HCT116 (cell line): ENCODE data around the gene SDR42E2. TPM values are rescaled to one million over a fixed set of nuclear protein-coding genes. Genes with fewer than 3 reads are reported as not detected.

Experiments
- ATAC-seq: fragments of 200-7000 bp; cut with Tn5 transposase; 2 replicates; pipeline ENCODE4 v1.9.1; 2020; ENCODE audit warnings: mild to moderate bottlenecking, moderate library complexity
- BruUV-seq: library from RNA; stranded (reverse); fragments of 400-500 nt; replicated peaks from 2 replicates; lab custom pipeline; 2021; lab: Mats Ljungman, UMichigan
- CTCF ChIA-PET: fragments of 300-600 bp; sonication (Branson Sonifier 250); formaldehyde crosslinking; loops from one replicate; lab custom pipeline; 2021; ENCODE audit warnings: antibody characterized with exemption; lab: Charles Lee
- POLR2A ChIA-PET: fragments of 300-600, 350-600 bp; sonication (Branson Sonifier 250); formaldehyde crosslinking; loops from one replicate; lab custom pipeline; 2021; ENCODE audit warnings: antibody characterized with exemption; lab: Charles Lee
- RAD21 ChIA-PET, 2 experiments: fragments of 300-600 bp; sonication (Branson Sonifier 250); formaldehyde crosslinking; loops; one replicate each; lab custom pipeline; 2023; ENCODE audit warnings: low total read pairs in 2 of 2; ENCODE audit not compliant: uncharacterized antibody in 2 of 2, unreplicated experiment in 2 of 2, low non-redundant PET in 1 of 2; lab: Charles Lee
- DNase-seq: peaks from one replicate; pipeline ENCODE4 v3.0.0-alpha.2; 2010; ENCODE audit warnings: low read depth, low spot score
- H2AFZ ChIP-seq: fragments of 200-600 bp; shearing (Covaris generic), sonication (generic); 2 replicates; pipeline ENCODE4 v1.6.1; 2017; ENCODE audit warnings: low read depth, mixed run types, mixed read lengths, antibody characterized with exemption, low read length; ENCODE audit not compliant: poor library complexity, severe bottlenecking
- H3K27ac ChIP-seq: 2 replicates; pipeline ENCODE4 v1.5.1; 2012; ENCODE audit warnings: low read depth, low read length
- H3K27me3 ChIP-seq: fragments of 200-600 bp; sonication (generic); 2 replicates; pipeline ENCODE4 v1.6.1; 2016; ENCODE audit warnings: mixed run types, low read length, mixed read lengths; ENCODE audit not compliant: insufficient read depth
- H3K36me3 ChIP-seq, 2 experiments: fragments of 200-500 bp in 1 of 2; fragments of 200-600 bp in 1 of 2; sonication (Bioruptor generic) in 1 of 2; sonication (generic) in 1 of 2; 2 replicates each; pipeline versions ENCODE4 v1.5.1 to v1.6.1; 2014 to 2016; ENCODE audit warnings: low read length in 2 of 2, inconsistent platforms in 1 of 2, mixed read lengths in 1 of 2, mixed run types in 1 of 2; ENCODE audit not compliant: insufficient read depth in 2 of 2, control insufficient read depth in 1 of 2
- H3K4me1 ChIP-seq, 2 experiments: fragments of 200-600 bp in 1 of 2; sonication (generic) in 1 of 2; 2 replicates each; pipeline versions ENCODE4 v1.5.1 to v1.6.1; 2012 to 2017; ENCODE audit warnings: low read length in 2 of 2, inconsistent platforms in 1 of 2, mild to moderate bottlenecking in 1 of 2, mixed read lengths in 1 of 2, mixed run types in 1 of 2, moderate library complexity in 1 of 2; ENCODE audit not compliant: insufficient read depth in 2 of 2, control insufficient read depth in 1 of 2
- H3K4me2 ChIP-seq: fragments of 200-600 bp; sonication (generic); 2 replicates; pipeline ENCODE4 v1.6.1; 2017; ENCODE audit warnings: mixed run types, low read length, mixed read lengths
- H3K4me3 ChIP-seq, 2 experiments: fragments of 200-600 bp in 1 of 2; sonication (generic) in 1 of 2; replicated peaks in 1 of 2; 2 replicates each; pipeline ENCODE4 v1.5.1; 2011 to 2016; ENCODE audit warnings: low read length in 2 of 2, control low read depth in 1 of 2, low read depth in 1 of 2, mild to moderate bottlenecking in 1 of 2, mixed read lengths in 1 of 2, mixed run types in 1 of 2
- H3K79me2 ChIP-seq: fragments of 200-600 bp; sonication (generic); 2 replicates; pipeline ENCODE4 v1.6.1; 2017; ENCODE audit warnings: mild to moderate bottlenecking, mixed run types, low read length, moderate library complexity, mixed read lengths; ENCODE audit not compliant: insufficient read depth
- H3K9ac ChIP-seq: fragments of 200-600 bp; sonication (generic); 2 replicates; pipeline ENCODE4 v1.6.1; 2016; ENCODE audit warnings: low read length, mixed read lengths
- H3K9me2 ChIP-seq: fragments of 200-600 bp; sonication (generic), shearing (Covaris generic); 2 replicates; pipeline ENCODE4 v1.6.1; 2017; ENCODE audit warnings: mixed run types, mild to moderate bottlenecking, moderate library complexity; ENCODE audit not compliant: insufficient read depth
- H3K9me3 ChIP-seq, 2 experiments: fragments of 200-500 bp in 1 of 2; fragments of 200-600 bp in 1 of 2; sonication (Bioruptor generic) in 1 of 2; sonication (generic) in 1 of 2; 2 replicates each; pipeline ENCODE4 v1.6.1; 2014 to 2017; ENCODE audit warnings: low read length in 2 of 2, mixed read lengths in 2 of 2, inconsistent platforms in 1 of 2, low read depth in 1 of 2, mild to moderate bottlenecking in 1 of 2, mixed run types in 1 of 2, moderate library complexity in 1 of 2; ENCODE audit not compliant: control insufficient read depth in 1 of 2, insufficient read depth in 1 of 2
- H4K20me1 ChIP-seq: fragments of 200-600 bp; sonication (generic), shearing (Covaris generic); 2 replicates; pipeline ENCODE4 v1.6.1; 2017; ENCODE audit warnings: mixed run types, mild to moderate bottlenecking, moderate library complexity; ENCODE audit not compliant: insufficient read depth
- ELF1 ChIP-seq: IDR thresholded peaks from 2 replicates; pipeline ENCODE4 v1.6.1; 2012; ENCODE audit warnings: low read depth, borderline replicate concordance
- TCF7L2 ChIP-seq: IDR thresholded peaks from 2 replicates; pipeline ENCODE4 v1.7.0; 2011; ENCODE audit warnings: borderline replicate concordance, inconsistent platforms; ENCODE audit not compliant: insufficient read depth, insufficient read length; ENCODE audit errors: extremely low read depth
- ZFX ChIP-seq: fragments of 450-650 bp; IDR thresholded peaks from 2 replicates; pipeline ENCODE4 v1.6.1; 2017
- ZNF274 ChIP-seq: fragments of 200-500 bp; sonication (Bioruptor generic); IDR thresholded peaks from 2 replicates; pipeline ENCODE4 v1.6.1; 2014; ENCODE audit warnings: mild to moderate bottlenecking, low read depth, low read length, inconsistent platforms
- intact Hi-C: fragments of 100-400 bp; cut with micrococcal nuclease; formaldehyde crosslinking; loops from 2 replicates; pipeline ENCODE4 v1.10.0; 2022
- total RNA-seq: library from RNA; stranded (reverse); gene quantifications from one replicate; pipeline ENCODE4 v1.2.1, GENCODE V29; 2021; ENCODE audit not compliant: unreplicated experiment
- TF ChIP-seq, protein P1 (sequence below): IDR thresholded peaks from 2 replicates; pipeline ENCODE4 v1.6.1; 2012; ENCODE audit warnings: low read depth

SDR42E2 gene
- total RNA-seq, 1 experiment from 2014 or later: 0.27 TPM

DNA sequence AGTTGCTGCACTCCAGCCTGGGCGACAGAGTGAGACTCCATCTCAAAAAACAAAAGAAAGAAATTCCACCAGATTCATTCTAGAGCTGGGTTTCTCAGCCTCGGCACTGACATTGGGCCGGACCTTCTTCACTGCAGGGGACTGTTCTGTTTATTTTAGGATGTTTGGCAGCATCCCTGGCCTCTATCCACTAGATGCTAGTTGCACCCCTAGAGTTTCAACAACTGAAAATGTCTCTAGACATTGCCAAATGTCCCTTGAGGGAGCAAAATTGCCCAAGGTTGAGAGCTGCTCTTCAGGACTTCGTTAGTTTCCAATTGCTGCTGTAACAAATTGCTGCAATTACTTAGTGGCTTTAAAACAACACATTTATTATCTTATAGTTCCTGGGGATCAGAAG is 50.9 kb downstream of the SDR42E2 start:
- H3K79me2 ChIP-seq: peaks cover 66% of the 10 kb centered on the region

DNA sequence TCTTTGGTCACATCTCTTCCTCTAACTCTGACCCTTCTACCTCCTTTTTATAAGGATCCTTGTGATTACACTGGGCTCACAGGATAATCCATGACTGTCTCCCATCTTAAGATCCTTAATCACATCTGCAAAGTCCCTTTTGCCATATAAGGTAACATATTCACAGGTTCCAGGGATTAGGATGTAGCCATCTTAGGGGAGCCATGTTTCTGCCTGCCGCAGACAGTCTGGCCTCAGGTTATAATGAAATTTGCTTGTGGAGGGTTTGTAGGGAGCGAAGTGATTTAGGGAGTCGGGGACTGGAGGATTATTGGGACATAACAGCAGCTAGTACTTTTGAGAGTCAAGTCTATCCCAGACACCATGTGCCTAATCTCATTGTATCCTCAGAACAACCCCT is 51.5 kb downstream of the SDR42E2 start:
- ChIA-PET RAD21 (no interaction called here), POLR2A (no interaction called here), CTCF (no interaction called here)
- intact Hi-C loops: no loop called here
- peaks cover 0 to 6% of the 10 kb centered on the region in 2 experiments; a peak in 2 of 4 replicates for H3K4me1 ChIP-seq
- no peak overlapping the region for H2AFZ ChIP-seq
- no peak for TF ChIP-seq ZFX
- no peak for TF ChIP-seq TCF7L2
- TF ChIP-seq, protein P1, sequence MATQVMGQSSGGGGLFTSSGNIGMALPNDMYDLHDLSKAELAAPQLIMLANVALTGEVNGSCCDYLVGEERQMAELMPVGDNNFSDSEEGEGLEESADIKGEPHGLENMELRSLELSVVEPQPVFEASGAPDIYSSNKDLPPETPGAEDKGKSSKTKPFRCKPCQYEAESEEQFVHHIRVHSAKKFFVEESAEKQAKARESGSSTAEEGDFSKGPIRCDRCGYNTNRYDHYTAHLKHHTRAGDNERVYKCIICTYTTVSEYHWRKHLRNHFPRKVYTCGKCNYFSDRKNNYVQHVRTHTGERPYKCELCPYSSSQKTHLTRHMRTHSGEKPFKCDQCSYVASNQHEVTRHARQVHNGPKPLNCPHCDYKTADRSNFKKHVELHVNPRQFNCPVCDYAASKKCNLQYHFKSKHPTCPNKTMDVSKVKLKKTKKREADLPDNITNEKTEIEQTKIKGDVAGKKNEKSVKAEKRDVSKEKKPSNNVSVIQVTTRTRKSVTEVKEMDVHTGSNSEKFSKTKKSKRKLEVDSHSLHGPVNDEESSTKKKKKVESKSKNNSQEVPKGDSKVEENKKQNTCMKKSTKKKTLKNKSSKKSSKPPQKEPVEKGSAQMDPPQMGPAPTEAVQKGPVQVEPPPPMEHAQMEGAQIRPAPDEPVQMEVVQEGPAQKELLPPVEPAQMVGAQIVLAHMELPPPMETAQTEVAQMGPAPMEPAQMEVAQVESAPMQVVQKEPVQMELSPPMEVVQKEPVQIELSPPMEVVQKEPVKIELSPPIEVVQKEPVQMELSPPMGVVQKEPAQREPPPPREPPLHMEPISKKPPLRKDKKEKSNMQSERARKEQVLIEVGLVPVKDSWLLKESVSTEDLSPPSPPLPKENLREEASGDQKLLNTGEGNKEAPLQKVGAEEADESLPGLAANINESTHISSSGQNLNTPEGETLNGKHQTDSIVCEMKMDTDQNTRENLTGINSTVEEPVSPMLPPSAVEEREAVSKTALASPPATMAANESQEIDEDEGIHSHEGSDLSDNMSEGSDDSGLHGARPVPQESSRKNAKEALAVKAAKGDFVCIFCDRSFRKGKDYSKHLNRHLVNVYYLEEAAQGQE: no peak
- no peak for TF ChIP-seq ZNF274
- ATAC-seq (no peak), DNase-seq (no peak)
- no TSS peak for BruUV-seq
- no peaks in the 10 kb centered on the region for H4K20me1 ChIP-seq
- H3K9me2 ChIP-seq: no peaks in the 10 kb centered on the region
- H3K36me3 ChIP-seq: peaks cover 0 to 7% of the 10 kb centered on the region in 2 experiments; a peak in 1 of 4 replicates
- no peaks in the 10 kb centered on the region for H3K27me3 ChIP-seq
- H3K79me2 ChIP-seq: peaks cover 63% of the 10 kb centered on the region
- no peaks in the 10 kb centered on the region; a peak in 1 of 4 replicates for H3K9me3 ChIP-seq
- H3K4me3 ChIP-seq: no peak overlapping the region
- H3K9ac ChIP-seq: no peak overlapping the region
- no peak overlapping the region for H3K4me2 ChIP-seq
- H3K27ac ChIP-seq: no peak overlapping the region

More for the DNA sequence above, 50.9 kb downstream of the SDR42E2 start:
- H3K27me3 ChIP-seq: no peaks in the 10 kb centered on the region
- RAD21 ChIA-PET: no interaction called here
- no peak for TF ChIP-seq ELF1
- TF ChIP-seq, all 23 proteins: peak for 0
- no peak overlapping the region for H3K4me3 ChIP-seq
- H3K4me1 ChIP-seq: peaks cover 0 to 6% of the 10 kb centered on the region in 2 experiments; a peak in 2 of 4 replicates
- H3K27ac ChIP-seq: no peak overlapping the region
- intact Hi-C loops: no loop called here
- H3K36me3 ChIP-seq: peaks cover 0 to 7% of the 10 kb centered on the region in 2 experiments; a peak in 1 of 4 replicates
- no TSS peak for BruUV-seq
- DNase-seq (no peak), ATAC-seq (no peak)
- H3K4me2 ChIP-seq: no peak overlapping the region
- no peaks in the 10 kb centered on the region for H3K9me2 ChIP-seq
- no peaks in the 10 kb centered on the region for H4K20me1 ChIP-seq
- POLR2A ChIA-PET: no interaction called here
- H3K9me3 ChIP-seq: no peaks in the 10 kb centered on the region; a peak in 1 of 4 replicates
- no peak overlapping the region for H2AFZ ChIP-seq
- no peak overlapping the region for H3K9ac ChIP-seq
- CTCF ChIA-PET: no interaction called here
